HepG2 (cell line): ENCODE results near the gene CACNB4. TPM values are rescaled to one million over a fixed set of nuclear protein-coding genes. Genes with fewer than 3 reads are reported as not detected.
A peak's percentile ranks its signal among the peaks of the same experiment; 100 is the strongest.

Experiments used
- AGO2 ChIP-seq: fragments of 200-400 bp; formaldehyde crosslinking; optimal IDR thresholded peaks from 2 replicates; pipeline ENCODE3; 2017; ENCODE audit warnings: mild to moderate bottlenecking, low read depth, low read length, moderate library complexity
- ARID2 ChIP-seq: sonication (generic); formaldehyde crosslinking; IDR thresholded peaks from 2 replicates; pipeline ENCODE4 v1.8.1; 2022; ENCODE audit warnings: mild to moderate bottlenecking, missing genetic modification reagents, borderline replicate concordance
- GATA4 ChIP-seq: sonication (generic); IDR thresholded peaks from 2 replicates; pipeline ENCODE4 v1.6.1; 2016; ENCODE audit warnings: antibody characterized with exemption, low read depth, borderline replicate concordance
- KLF13 ChIP-seq: sonication (generic); formaldehyde crosslinking; IDR thresholded peaks from 2 replicates; pipeline ENCODE4 v1.4.0; 2020; ENCODE audit warnings: mild to moderate bottlenecking, missing genetic modification reagents
- KLF15 ChIP-seq: sonication (generic); formaldehyde crosslinking; IDR thresholded peaks from 2 replicates; pipeline ENCODE4 v1.8.1; 2023; ENCODE audit warnings: borderline replicate concordance, mild to moderate bottlenecking, inconsistent platforms, missing genetic modification reagents, mixed read lengths
- KMT2B ChIP-seq: IDR thresholded peaks from 2 replicates; pipeline ENCODE4 v1.6.1; 2016; ENCODE audit warnings: missing genetic modification reagents, missing compliant biosample characterization
- NFATC3 ChIP-seq: sonication (generic); formaldehyde crosslinking; IDR thresholded peaks from 2 replicates; pipeline ENCODE4 v1.5.1; 2020; ENCODE audit warnings: mild to moderate bottlenecking, missing genetic modification reagents
- PRDM10 ChIP-seq: sonication (generic); formaldehyde crosslinking; IDR thresholded peaks from 2 replicates; pipeline ENCODE4 v1.4.0; 2020; ENCODE audit warnings: low read depth, missing genetic modification reagents
- TFE3 ChIP-seq: IDR thresholded peaks from 2 replicates; pipeline ENCODE4 v1.6.1; 2016
- UBTF ChIP-seq: sonication (generic); formaldehyde crosslinking; IDR thresholded peaks from 2 replicates; pipeline ENCODE4 v1.4.0; 2020; ENCODE audit warnings: mild to moderate bottlenecking, missing genetic modification reagents
- ZBTB21 ChIP-seq: sonication (generic); formaldehyde crosslinking; IDR thresholded peaks from 2 replicates; pipeline ENCODE4 v1.4.0; 2020; ENCODE audit warnings: missing genetic modification reagents
- ZHX2 ChIP-seq, 2 experiments: sonication (generic) in 1 of 2; formaldehyde crosslinking in 1 of 2; IDR thresholded peaks; 2 replicates each; pipeline versions ENCODE4 v1.6.1 to v1.9.0; 2014 to 2022; ENCODE audit warnings: antibody characterized with exemption in 1 of 2, borderline replicate concordance in 1 of 2, inconsistent platforms in 1 of 2, low read depth in 1 of 2, missing genetic modification reagents in 1 of 2
- ZIK1 ChIP-seq: sonication (generic); formaldehyde crosslinking; IDR thresholded peaks from 2 replicates; pipeline ENCODE4 v1.5.0; 2020; ENCODE audit warnings: mild to moderate bottlenecking, low read depth, missing genetic modification reagents, borderline replicate concordance
- ZNF652 ChIP-seq: IDR thresholded peaks from 2 replicates; pipeline ENCODE4 v1.6.1; 2016; ENCODE audit warnings: low read depth, borderline replicate concordance
- polyA plus RNA-seq, 8 experiments: library from polyadenylated mRNA; depleted of rRNA in 3 of 8; stranded (reverse) in 7 of 8; unstranded in 1 of 8; fragments of >200 nt; fragmentation: Illumina TruSeq in 4 of 8; extraction: Trizol in 4 of 8; gene quantifications; 2 replicates each; pipeline versions ENCODE4 v1.2.1 to v1.2.3, GENCODE V29; 2011 to 2016; ENCODE audit warnings: low read depth in 4 of 8, missing spikeins in 1 of 8, mixed read lengths in 1 of 8; ENCODE audit not compliant: insufficient read depth in 1 of 8
- total RNA-seq, 5 experiments: library from RNA; depleted of rRNA; stranded (reverse); fragments of >200 nt; fragmentation: Illumina TruSeq; extraction: Trizol; gene quantifications; 2 replicates each; pipeline ENCODE4 v1.2.3, GENCODE V29; 2016; ENCODE audit warnings: low read depth in 1 of 5

The CACNB4 gene
- total and polyA plus RNA-seq, 2 of the 13 experiments (the other 11 are each of a cell fraction or from before 2014, with no cell fraction given): 5.1 to 14.3 TPM

- peak; percentile 91 for TF ChIP-seq UBTF
- TF ChIP-seq KLF13: no peak
- peak; percentile 94 for TF ChIP-seq AGO2
- TF ChIP-seq ZIK1: peak; percentile 98
- no peak for TF ChIP-seq ARID2 (CRISPR knock-in tag)
- peak; percentile 84 for TF ChIP-seq KMT2B
- peak; percentile 12; the same call in 1 of the 2 replicates for TF ChIP-seq PRDM10 (CRISPR knock-in tag)
- 0 out of 2 replicates have a peak, but pooled peaks have one; percentile 40 for TF ChIP-seq NFATC3
- peak; percentile 71 for TF ChIP-seq GATA4
- no peak for TF ChIP-seq ZBTB21
- 0 out of 2 replicates have a peak, but pooled peaks have one; percentile 23 for TF ChIP-seq ZHX2 (IDR thresholded peaks at IDR 0.05; ENCODE audit: low read depth)
- 0 out of 2 replicates have a peak, but pooled peaks have one; percentile 31 for TF ChIP-seq ZHX2 (CRISPR knock-in tag; IDR thresholded peaks at IDR 0.05; ENCODE audit: borderline replicate concordance)
- TF ChIP-seq KLF15 (CRISPR knock-in tag): peak; percentile 64; the same call in 1 of the 2 replicates
- no peak for TF ChIP-seq ZNF652 (CRISPR knock-in tag)
- TF ChIP-seq TFE3 (CRISPR knock-in tag): 0 out of 2 replicates have a peak, but pooled peaks have one; percentile 17
These were observed 270.5 kb downstream of the CACNB4 start, which contains the start of gene ARL5A (continued) for GRCh38 chr2:151828143-151828889.
